HG02973 (cell line): ENCODE results near the gene TPP2.

Experiments
- ATAC-seq: cut with Tn5 transposase; IDR thresholded peaks from one replicate; pipeline ENCODE4 v1.9.1; 2021; ENCODE audit warnings: moderate library complexity; ENCODE audit not compliant: unreplicated experiment

The TPP2 gene

GRCh38 chr13:102593466-102593865 lies 3.3 kb upstream of the TPP2 start:
- no peak for ATAC-seq

- ATAC-seq: peak; percentile 19
Measured at GRCh38 chr13:102597029-102597961, 509 bp downstream of the TPP2 start.

DNA sequence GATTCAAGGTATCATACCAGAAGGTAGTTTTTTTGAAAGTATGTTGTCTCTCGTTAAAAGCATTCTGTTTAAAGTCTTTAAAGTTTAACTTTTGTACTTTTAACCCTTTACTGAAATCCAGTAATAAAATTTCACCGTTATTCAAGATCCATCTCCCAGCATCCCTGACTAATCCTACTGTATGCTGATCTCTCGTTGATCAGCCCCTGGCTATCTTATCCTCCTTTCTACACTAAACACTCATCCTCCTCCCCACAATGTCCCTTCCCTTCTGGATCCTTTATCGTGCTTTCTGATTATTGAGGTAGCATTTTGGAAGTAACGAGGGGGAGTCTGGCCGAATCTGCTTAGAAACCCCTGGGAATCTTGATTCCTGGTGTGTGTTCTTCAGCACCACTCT lies 1.3 kb downstream of the TPP2 start:
- no peak for ATAC-seq

DNA sequence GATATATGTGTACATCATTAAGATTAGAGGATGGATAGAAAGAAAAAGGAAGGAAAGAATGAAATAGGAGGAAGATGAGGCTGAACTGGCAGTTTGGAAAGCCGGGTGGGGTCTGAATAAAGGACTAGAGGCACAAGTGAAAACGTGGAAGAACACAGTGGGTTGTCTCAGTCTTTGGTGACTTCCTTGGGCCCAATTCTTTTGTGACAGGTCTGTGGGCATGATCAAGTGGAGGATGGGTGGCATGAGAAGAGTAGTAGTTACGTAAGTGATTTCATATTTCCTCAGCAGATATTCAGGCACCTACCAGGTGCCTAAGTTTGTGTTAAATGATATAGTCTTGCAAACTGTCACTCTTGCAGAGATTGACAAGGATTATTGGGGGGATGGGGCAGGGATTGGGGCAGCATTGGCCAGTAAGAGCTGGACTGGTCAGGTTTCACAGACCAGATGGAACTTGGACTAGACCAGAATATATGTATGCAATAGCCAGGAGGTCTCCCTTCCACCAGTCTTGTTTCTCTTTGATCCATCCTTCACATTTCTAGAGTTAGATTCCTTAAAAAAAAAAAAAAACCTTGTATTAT lies 2.7 kb downstream of the TPP2 start:
- ATAC-seq: no peak

GRCh38 chr13:102606537-102607309 lies 9.9 kb downstream of the TPP2 start:
- no peak for ATAC-seq

DNA sequence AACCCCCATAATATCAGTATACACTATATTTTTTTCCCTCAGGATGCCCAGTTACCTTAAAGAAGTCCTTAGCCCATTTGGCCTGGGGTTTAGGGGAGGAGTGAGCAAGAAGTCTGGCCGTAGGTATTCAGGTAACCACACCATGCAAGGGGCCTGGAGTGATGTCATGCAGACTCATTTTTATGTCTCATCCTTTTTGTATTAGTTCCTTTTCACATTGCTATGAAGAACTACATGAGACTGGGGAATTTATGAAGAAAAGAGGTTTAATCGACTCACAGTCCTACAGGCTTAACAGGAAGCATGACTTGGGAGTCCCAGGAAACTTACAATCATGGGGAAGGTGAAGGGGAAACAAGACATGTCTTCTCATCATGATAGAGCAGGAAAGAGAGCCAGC lies 12.2 kb downstream of the TPP2 start:
- no peak for ATAC-seq

GRCh38 chr13:102609696-102610095 lies 12.9 kb downstream of the TPP2 start:
- no peak for ATAC-seq

DNA sequence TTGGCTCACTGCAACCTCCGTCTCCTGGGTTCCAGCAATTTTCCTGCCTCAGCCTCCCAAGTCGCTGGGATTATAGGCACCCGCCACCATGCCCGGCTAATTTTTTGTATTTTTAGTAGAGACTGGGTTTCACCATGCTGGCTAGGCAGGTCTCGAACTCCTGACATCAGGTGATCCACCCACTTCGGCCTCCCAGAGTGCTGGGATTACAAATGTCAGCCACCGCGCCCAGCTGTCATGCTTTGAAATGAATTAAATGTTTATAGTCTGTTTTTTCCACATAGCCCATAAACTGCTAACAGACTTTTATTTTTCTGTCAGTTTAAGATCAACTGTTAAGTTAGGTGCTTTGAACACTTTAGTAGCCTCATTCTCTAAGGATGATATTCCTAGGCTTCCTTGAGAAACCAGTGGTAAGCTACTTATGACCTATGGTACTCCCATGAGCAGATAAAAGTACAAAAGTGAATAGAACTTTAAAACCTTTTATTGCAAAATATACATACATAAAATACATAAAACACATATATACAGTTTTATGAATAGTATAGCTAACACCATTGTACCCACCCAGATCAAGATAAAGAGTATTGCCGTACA lies 13.6 kb downstream of the TPP2 start:
- ATAC-seq: no peak

- ATAC-seq: no peak
Measured at GRCh38 chr13:102617697-102618350, 21.0 kb downstream of the TPP2 start.

- ATAC-seq: no peak
Measured at GRCh38 chr13:102620516-102620915, 23.7 kb downstream of the TPP2 start.

- no peak for ATAC-seq
Measured at GRCh38 chr13:102626928-102627327, 30.1 kb downstream of the TPP2 start.

- ATAC-seq: no peak
Measured at GRCh38 chr13:102628559-102628958, 31.8 kb downstream of the TPP2 start.

DNA sequence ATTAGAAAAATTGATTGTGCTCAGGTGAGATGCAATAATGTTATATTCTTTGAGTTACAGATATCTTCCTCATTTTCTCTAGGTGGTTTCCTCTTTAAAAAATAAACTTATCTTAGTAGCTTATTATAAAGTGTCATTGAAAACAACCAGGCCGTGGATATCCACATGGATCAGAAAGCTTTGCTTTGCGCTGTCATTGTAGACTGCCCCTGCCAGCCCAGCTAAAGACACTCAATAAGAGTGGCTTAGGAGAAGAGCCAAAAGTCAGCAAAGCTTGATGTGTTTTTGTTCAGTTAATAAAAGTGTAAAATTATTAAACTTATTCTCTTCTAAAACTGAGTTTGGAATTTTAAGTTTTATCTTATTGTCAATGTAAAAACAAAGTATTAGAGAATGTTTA lies 34.4 kb downstream of the TPP2 start:
- no peak for ATAC-seq

DNA sequence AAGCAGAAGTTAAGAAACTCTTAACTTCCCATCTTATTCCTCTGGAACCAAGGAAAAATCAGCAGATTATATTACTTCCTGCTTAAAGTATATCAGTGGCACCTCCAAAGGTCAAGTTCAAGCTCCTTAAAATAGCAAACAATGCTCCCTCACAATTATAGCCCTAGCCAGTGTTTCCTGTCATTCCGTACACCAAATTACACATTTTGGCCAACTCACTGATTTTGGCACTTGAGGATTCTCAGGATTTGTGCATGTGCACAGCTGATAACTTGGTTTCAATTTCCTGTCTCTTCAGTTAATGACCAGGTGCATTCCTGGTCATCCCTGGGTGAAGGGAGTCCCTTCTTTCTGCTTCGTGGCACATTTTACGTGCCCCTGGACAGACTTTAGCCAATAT lies 42.0 kb downstream of the TPP2 start:
- no peak for ATAC-seq

- no peak for ATAC-seq
Measured at GRCh38 chr13:102642029-102642428, 45.2 kb downstream of the TPP2 start.

GRCh38 chr13:102642475-102642874 lies 45.7 kb downstream of the TPP2 start:
- ATAC-seq: no peak

DNA sequence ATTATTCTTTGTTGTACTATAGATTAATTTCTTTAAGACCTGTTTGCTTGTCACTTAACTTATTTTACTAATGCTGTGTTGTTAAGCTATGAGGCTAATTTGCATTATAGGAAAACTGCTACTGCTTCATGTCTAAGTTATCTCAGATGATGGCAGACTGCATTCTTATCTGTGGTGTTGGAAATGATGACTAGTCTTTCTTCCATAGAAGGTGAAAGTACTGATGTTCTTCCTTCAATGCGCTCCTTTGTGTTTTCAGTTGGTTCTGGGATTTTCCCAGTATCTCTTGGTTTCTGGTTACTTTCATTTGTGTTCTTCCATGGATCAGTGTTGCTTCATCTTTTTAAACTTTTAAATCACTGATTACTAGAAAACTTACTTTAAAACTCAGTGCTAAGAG lies 46.9 kb downstream of the TPP2 start:
- ATAC-seq: no peak

DNA sequence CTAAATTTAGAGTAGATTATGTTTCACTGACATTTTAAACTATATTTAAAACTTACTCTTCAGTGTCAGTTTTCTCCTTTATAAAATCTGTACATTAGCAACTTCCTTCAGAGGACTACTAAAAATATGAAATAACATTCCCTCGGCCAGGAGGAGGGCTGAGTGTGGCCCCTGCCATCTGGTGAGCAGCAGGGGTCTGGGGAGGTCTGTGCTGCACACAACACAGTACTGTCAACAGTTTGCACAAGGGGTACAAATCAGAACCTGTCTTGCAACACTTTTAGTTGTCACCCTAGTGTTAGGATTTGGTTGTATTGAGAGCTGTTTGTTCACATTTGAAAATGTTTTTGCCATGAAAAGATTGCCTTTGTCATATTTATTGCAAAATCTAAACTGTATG lies 48.9 kb downstream of the TPP2 start:
- ATAC-seq: no peak

DNA sequence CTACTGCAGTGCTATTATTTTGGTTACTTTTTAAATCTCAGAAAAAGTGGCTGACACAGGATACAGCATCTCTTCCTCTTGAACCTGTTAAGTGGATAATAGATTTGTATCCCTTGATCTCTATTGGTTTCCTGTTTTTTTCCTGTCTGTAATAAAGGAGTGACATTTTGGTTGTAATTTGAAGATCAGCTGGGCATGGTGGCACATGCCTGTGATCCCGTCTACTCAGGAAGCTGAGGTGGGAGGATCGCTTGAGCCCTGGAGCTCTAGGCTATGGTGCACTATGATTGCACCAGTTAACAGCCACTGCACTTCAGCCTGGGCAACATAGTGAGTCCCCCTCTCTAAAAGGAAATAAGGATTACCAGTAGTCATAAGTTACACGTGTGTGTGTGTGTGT lies 51.3 kb downstream of the TPP2 start:
- ATAC-seq: no peak

GRCh38 chr13:102650444-102650843 lies 53.7 kb downstream of the TPP2 start:
- ATAC-seq: no peak

DNA sequence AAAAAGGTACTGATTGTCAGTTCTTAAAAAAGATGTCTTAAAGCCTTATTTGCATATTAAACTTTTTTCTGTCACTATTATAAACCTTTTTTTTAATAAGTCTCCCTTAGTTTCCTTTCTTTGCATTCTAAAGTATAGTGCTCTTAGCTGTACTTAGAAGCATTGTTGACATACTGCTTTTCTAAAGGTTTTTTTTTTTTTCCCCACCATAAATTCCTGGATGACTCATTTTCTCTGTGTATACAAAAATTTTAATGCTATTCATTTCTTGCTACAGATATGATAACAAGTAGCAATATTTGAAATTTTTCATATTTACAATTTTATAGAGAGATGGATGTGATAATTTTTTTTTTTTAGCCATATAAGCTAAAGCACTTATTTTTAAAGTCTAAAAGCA lies 54.6 kb downstream of the TPP2 start:
- ATAC-seq: no peak
